Measurements from ENCODE around the gene PCCB.
A peak's percentile ranks its signal among the peaks of the same experiment; 100 is the strongest.
"Not testable (repeated sequence)": the region's sequence is repeated elsewhere in the genome, so short reads cannot be mapped to it uniquely, and the experiment has no call there.

Gene PCCB

GRCh38 chr3:136250059-136250902 is at the start of gene PCCB:
TSS of gene PCCB (plus strand) at chr3:136250340. CDS start at chr3:136250376, 36 bp downstream.
- peak; percentile 85 to 87 for DNase-seq (ENCODE audit: low read depth in 1 of 2, low spot score in 1 of 2)

DNA sequence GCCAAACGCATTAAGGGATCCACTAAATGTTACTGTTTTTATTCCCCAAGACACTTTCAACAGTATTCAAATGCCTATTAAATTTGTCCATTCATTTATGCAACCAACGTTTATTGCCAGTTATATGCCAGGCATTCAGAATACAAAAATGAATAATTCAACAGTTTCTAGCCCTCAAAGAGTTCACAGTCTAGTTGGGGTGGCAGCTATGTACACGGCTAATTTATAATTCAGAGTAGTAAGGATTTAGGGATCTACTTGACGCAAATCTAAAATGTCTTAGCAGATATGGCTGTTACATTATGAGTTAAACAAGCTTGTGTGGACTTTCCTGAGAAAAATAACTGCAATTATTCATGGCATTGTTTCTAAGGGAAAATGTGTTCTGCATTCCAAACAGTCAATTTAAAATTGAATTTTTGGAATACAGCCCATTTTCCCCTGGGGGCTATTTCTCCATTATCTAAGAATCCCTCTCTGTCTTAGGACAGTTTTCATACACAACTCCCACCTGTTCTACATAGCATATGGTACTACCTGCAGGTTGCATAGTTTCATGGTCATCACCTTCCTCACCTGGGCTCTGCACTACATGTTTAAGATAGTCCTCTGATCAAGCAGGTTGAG is 42.5 kb upstream of the PCCB start:
- DNase-seq (ENCODE audit: low read depth in 1 of 2, low spot score in 1 of 2): no peak

DNA sequence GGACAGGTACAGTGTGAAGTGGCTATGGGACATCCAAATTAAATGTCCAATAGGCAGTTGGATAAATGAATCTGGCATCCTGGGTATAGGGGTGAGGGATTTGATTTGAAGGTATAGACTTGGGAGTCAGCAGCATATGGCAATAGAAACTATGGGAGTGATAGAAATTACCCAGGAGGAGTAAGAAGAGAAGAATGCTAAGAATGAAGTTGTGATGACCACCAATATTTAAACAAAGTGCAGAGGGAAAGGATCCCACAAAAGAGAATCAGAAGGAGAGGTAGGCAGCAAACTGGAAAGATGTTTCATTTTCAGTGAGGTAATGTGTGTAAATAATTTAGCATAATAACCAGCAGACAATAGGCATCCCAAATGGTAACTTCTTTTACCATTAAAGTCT is 40.2 kb upstream of the PCCB start:
- DNase-seq (ENCODE audit: low read depth in 1 of 2, low spot score in 1 of 2): no peak

DNA sequence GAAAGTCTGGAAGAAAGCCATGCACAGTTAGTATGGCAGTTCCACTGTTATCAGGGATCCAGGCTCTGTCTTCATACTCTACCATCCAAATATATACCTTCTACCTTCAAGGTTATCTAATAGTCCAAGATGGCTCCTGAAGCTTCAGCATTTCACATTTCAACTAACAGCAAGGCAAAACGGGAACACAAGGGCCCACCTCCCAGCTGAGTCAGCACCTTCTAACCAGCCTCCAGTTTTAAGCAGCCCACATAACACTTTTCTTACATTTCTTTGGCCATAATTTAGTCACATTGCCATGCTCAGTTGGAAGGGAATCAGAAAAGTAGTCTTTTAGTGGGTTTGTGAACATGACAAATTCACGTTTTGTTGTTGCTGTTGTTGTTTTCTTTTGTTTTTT is 38.6 kb upstream of the PCCB start:
- no peak for DNase-seq (ENCODE audit: low read depth in 1 of 2, low spot score in 1 of 2)

DNA sequence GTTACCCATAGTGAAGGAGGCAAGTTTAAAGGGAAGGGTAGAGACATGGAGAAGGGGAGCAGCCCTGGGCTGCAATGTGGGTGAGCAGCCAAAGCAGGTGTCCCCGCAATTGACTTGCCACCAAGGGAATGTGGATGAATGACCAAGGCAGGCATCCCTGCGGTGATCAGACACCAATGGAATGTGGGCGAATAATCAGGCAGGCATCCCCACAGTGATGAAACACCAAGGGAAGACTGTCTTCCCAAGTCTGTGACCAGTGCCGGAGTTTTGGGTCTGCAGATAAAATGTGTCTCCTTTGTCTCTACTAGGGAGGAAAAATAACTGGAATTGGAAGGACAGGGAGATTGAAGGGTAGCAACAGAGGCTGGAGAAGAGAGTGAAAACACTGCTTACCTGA is 27.4 kb upstream of the PCCB start:
- not testable (repeated sequence) for DNase-seq (ENCODE audit: low read depth in 1 of 2, low spot score in 1 of 2)

DNA sequence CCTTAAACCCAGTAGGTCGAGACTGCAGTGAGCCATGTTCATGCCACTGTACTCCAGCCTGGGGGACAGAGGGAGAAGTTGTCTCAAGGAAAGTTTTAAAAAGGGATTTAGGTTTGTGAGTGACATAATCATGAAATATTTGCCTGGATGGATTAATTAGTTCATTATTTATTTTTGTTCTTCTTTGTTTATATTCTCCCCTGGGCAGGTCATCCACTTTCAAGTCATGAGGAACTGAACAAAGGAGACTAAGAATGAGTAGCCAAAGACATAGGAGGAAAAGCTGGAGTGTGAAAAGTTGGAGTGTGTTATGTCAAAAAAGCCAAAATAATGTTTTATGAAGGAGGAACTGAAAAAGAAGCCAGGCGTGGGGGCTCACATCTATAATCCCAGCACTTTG is 17.7 kb upstream of the PCCB start:
- no peak for DNase-seq (ENCODE audit: low read depth in 1 of 2, low spot score in 1 of 2)

DNA sequence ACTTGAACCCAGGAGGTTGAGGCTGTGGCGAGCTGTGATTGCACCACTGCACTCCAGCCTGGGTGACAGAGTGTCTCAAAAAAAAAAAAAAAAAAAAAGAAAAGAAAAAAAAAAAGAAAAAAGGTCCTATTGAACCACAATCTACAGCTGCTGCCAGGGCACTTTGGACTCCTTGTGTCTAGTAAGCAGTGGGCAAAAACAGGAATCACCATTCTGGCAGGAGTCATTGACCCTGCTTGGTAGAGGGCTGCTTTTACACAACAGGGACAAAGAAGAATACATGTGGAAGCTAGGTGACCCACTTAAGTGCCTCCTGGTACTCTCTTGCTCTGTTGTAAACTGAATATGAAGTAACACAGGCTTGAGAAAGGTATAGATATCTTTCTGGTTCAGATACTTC is 14.6 kb upstream of the PCCB start:
- DNase-seq (ENCODE audit: low read depth in 1 of 2, low spot score in 1 of 2): no peak

DNA sequence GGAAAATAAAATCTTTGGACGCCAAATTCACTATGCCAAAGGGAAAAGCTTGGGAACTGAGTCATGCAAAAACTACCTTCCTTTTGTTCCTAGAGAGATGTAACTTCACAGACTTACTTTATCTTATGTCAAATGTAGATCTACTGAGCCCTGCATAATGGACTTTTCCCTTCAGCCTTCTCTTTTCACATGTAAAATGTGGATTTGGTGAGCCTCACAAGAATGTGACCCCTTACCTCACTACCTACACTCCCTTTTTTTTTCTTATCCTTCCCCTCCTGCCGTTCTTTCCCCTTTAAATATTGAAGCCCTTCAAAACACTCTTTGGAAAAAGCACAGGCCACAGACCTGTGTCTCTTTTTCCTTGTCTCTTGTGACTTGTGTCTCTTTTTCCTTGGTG is 14.0 kb upstream of the PCCB start:
- DNase-seq (ENCODE audit: low read depth in 1 of 2, low spot score in 1 of 2): no peak

DNA sequence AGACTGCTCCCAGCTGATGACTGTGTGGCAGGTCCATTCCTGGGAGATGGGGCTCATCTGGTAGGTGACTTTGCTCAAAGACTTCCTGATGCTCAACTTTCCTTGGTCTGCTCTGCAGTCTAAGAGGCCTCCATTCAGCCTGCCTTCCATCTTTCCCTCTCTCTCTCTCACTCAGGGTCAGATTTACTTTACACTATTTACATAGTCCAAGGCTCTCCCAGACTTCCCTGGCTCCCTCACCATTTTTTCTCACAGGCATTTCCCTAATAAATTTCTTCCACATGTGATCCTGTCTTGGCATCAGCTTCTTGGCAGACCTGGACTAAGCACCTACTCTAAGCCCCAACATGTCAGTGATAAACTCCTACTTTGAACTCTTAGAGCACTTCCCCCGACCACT is 13.0 kb upstream of the PCCB start:
- DNase-seq (ENCODE audit: low read depth in 1 of 2, low spot score in 1 of 2): no peak

DNA sequence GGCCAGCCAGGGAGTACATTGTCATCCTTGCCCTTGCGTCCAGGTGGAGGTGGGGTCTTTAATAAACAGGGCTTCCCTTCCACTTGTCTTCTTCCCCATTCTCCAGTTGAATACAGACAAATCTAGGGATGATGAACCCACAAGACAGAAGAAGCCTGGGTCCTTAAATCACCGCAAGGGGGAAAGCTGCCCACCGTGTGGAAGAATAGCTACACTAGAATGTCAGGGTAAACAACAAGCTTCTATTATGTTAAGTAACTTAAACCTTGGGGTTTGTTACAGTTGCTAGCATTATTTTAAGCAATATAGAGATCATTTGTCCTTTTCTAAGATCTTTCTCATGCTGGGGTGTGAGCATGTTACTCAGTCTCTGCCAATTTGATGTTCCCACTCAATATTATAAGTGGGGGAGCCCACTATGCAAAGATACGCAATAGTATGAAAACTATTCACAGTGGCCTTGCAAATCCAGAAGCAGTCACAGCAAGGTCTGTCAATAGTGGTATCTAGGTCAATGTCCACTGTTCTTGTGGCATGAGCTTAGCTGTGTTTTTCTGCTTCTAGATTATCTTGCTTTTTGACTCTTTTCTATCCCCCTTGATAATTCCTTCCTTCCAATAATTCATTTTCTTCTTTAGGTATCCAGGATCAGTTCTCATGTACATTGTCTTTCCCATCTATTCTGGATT is 12.0 kb upstream of the PCCB start:
- no peak for DNase-seq (ENCODE audit: low read depth in 1 of 2, low spot score in 1 of 2)

DNA sequence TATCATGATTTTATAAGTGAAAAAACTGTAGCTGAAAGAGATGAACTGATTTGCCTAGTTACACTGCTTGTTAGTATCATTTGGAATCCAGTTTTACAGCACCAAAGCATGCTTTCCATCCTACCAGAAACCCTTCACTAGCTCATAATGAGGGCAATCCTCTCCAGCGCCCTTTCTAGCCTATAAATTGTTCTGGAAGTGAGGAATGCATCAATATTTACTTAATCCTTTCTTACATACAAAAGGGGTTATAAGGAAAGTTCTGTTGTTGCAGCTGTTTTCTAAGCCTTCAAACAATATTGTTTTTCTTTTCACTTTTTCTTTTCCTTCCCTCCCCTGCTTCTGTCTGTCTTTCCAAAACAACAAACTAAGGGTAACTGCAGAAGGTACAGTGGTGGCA is 11.0 kb upstream of the PCCB start:
- DNase-seq (ENCODE audit: low read depth in 1 of 2, low spot score in 1 of 2): no peak

DNA sequence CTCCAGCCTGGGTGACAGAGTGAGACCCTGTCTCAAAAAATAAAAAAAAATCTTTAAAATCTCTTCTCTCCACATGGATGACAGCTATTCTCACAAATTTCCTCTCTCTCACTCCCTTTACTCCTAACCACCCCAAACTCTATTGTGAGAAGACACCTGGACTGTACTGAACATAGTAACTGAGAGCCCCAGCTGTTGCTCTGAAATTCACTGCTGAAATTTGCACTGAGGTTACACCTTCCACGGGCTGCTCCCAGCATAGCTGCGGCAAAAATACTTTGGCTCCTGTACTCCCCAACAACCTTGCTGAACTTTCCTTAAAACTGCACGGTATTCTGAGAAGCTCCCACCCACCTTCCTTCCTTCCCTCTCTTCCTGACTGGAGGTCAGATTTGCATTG is 4.4 kb upstream of the PCCB start:
- DNase-seq (ENCODE audit: low read depth in 1 of 2, low spot score in 1 of 2): no peak

GRCh38 chr3:136247436-136247835 is 2.7 kb upstream of the PCCB start:
- no peak for DNase-seq (ENCODE audit: low read depth in 1 of 2, low spot score in 1 of 2)

DNA sequence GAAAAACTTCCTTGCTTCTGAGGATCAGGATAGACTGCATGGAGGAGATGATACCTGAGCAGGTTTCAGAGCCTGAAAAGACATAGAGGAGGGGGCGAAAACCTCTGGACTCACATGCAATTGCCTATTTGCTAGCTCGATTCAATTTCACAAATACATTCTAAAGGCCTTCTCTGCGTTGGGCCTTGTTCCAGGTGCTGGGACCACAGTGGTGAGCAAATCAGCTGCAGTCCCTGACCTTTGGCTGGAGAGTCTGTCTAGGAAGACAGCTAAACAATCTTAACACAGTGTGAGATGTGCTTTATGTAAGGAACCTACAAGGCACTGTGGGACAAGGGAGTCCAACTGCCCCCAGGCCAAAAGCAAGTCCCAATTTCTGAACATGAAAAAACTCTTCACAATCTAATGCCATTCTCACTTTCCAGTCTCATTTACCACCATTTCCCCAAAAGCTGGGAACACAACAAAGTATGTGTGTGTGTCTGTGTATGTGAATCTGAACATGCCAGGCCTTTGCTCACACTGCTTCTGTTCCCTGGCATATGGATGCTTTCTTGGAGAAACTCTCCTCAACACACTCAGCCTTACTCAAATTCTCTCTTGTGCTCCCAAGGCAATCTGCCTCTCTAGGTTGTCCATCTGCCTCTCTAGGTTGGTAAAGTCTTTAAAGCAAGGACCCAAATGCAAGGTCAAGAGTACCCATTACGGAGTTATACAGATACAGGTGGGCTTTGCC is 2.1 kb upstream of the PCCB start:
- no peak for DNase-seq (ENCODE audit: low read depth in 1 of 2, low spot score in 1 of 2)

GRCh38 chr3:136249091-136249490 is 1.0 kb upstream of the PCCB start:
- no peak for DNase-seq (ENCODE audit: low read depth in 1 of 2, low spot score in 1 of 2)

GRCh38 chr3:136249593-136249992 is 547 bp upstream of the PCCB start:
- no peak for DNase-seq (ENCODE audit: low read depth in 1 of 2, low spot score in 1 of 2)

DNA sequence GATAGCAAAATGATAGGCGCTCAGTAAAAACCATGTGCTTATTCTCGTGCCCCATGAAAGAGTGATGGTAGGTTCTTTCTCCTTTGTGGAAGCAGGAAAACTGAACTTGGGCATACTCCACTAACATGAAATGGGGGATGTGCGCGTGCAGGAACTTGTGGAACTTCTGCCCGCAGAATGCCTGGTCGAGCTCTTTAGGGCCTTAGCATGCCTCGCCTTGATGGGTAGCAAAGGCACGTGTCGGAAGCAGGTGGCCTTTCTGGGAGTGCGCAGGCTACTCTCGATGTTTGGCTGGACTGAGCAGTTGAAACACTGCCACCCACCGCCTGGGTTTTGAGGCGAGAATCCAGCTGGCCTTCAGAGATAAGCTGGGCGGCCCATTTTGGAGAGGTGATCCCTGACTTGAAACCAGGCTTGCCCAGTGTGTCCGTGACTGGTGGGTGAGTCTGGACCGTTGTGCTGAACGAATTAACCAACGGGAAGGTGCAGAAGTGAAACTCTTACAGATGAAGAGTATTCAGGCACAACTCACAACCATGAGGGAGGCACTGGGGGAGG is 842 bp downstream of the PCCB start:
- peak; percentile 1 for DNase-seq (ENCODE audit: low read depth in 1 of 2, low spot score in 1 of 2)

DNA sequence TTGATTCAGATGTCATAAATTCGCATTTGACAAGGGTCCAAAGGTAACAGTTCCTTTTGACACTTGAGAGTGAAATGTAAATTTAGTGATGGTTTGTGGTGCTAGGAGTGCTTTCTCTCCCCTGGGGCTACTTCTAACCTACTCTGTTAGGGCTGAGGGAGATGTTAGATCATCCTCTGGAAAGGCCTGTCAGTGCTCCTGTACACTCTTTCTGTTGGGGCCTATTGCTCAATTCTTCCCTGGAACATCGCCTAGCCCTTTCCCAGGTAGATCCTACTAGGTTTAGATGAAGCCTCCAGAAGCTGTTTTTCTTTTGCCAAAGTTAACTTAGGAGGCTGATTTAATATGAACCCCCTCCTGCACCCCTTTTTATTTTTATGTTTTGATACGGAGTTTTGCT is 1.4 kb downstream of the PCCB start:
- DNase-seq (ENCODE audit: low read depth in 1 of 2, low spot score in 1 of 2): no peak

- no peak for DNase-seq (ENCODE audit: low read depth in 1 of 2, low spot score in 1 of 2)
These were observed 5.7 kb downstream of the PCCB start for GRCh38 chr3:136255672-136256406.

GRCh38 chr3:136258199-136258598 is 8.1 kb downstream of the PCCB start:
- no peak for DNase-seq (ENCODE audit: low read depth in 1 of 2, low spot score in 1 of 2)

DNA sequence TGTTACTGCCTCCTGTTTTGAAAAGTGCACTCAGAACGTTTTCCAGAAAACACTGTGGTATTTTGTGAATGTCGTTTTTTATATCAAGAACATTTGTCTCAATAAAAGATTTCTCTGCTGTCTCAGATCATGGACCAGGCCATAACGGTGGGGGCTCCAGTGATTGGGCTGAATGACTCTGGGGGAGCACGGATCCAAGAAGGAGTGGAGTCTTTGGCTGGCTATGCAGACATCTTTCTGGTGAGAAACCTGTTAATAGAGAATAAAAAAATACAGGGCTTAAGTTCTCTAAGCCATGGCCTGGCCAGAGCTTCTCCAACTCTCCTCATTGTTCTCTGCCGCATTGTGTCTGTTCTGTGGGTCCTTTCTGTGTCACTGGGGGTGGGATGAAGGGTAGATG is 11.7 kb downstream of the PCCB start:
- no peak for DNase-seq (ENCODE audit: low read depth in 1 of 2, low spot score in 1 of 2)

All from stimulated activated CD4-positive, alpha-beta T cell treated with anti-CD3 and anti-CD28 coated beads, Interleukin-15, amount 100 ng/mL, for 1 hour (primary cell).